Karpas-422 (cell line): ENCODE results near the gene SGSM2. TPM values are rescaled to one million over a fixed set of nuclear protein-coding genes. Genes with fewer than 3 reads are reported as not detected.

Experiments
- DNase-seq: peaks from one replicate; pipeline ENCODE4 v3.0.0-alpha.2; 2015
- H2AFZ ChIP-seq: fragments of 200-600 bp; sonication (generic); 2 replicates; pipeline ENCODE4 v1.6.1; 2014; ENCODE audit warnings: antibody characterized with exemption, low read length, mixed read lengths
- H3K27ac ChIP-seq: fragments of 200-600 bp; sonication (generic); 2 replicates; pipeline ENCODE4 v1.5.1; 2014; ENCODE audit warnings: mild to moderate bottlenecking, low read length, moderate library complexity
- H3K27me3 ChIP-seq: fragments of 200-600 bp; sonication (generic); 2 replicates; pipeline ENCODE4 v1.6.1; 2014; ENCODE audit warnings: low read length, mixed read lengths
- H3K36me3 ChIP-seq: fragments of 200-600 bp; sonication (generic); 2 replicates; pipeline ENCODE4 v1.6.1; 2014; ENCODE audit warnings: low read length, mixed read lengths; ENCODE audit not compliant: insufficient read depth
- H3K4me1 ChIP-seq: fragments of 200-600 bp; sonication (generic); 2 replicates; pipeline ENCODE4 v1.6.1; 2014; ENCODE audit warnings: mild to moderate bottlenecking, low read length, mixed read lengths
- H3K4me2 ChIP-seq: fragments of 200-600 bp; sonication (generic); 2 replicates; pipeline ENCODE4 v1.6.1; 2014; ENCODE audit warnings: low read length, low read depth, mild to moderate bottlenecking; ENCODE audit not compliant: poor library complexity, severe bottlenecking
- H3K4me3 ChIP-seq: fragments of 200-600 bp; sonication (generic); 2 replicates; pipeline ENCODE4 v1.5.1; 2014; ENCODE audit warnings: mild to moderate bottlenecking, antibody characterized with exemption, low read length, mixed read lengths
- H3K79me2 ChIP-seq: fragments of 200-600 bp; sonication (generic); 2 replicates; pipeline ENCODE4 v1.6.1; 2014; ENCODE audit warnings: mild to moderate bottlenecking, low read length, mixed read lengths
- H3K9ac ChIP-seq: fragments of 200-600 bp; sonication (generic); 2 replicates; pipeline ENCODE4 v1.6.0; 2014; ENCODE audit warnings: low read length
- H3K9me2 ChIP-seq: fragments of 200-600 bp; sonication (generic), shearing (Covaris generic); replicated peaks from 2 replicates; pipeline ENCODE4 v1.6.0; 2014; ENCODE audit warnings: mild to moderate bottlenecking, low read length, moderate library complexity; ENCODE audit not compliant: insufficient read depth
- H3K9me3 ChIP-seq: fragments of 300-700, 200-600 bp; sonication (generic); 2 replicates; pipeline ENCODE4 v1.6.1; 2014; ENCODE audit warnings: low read length, mixed read lengths
- H4K20me1 ChIP-seq: fragments of 200-600 bp; sonication (generic); 2 replicates; pipeline ENCODE4 v1.6.1; 2014; ENCODE audit warnings: mild to moderate bottlenecking, antibody characterized with exemption, low read length, low read depth; ENCODE audit not compliant: insufficient read depth
- total RNA-seq: library from RNA; depleted of rRNA; stranded (reverse); fragments of >200 nt; shearing (Covaris generic); gene quantifications from 2 replicates; pipeline ENCODE4 v1.2.3, GENCODE V29; 2014; ENCODE audit warnings: low replicate concordance

Gene SGSM2
- total RNA-seq, 1 experiment from 2014 or later: 64.0 TPM

GRCh38 chr17:2383628-2384167, 46.4 kb downstream of the SGSM2 start:
- Histone ChIP-seq H4K20me1 (no peaks in the 10 kb centered on the region), H3K4me3 (no peak overlapping the region), H3K27ac (no peak overlapping the region), H3K27me3 (no peaks in the 10 kb centered on the region), H3K36me3 (0 out of 2 replicates have a peak, but pooled peaks cover 8% of the 10 kb centered on the region), H3K9ac (0 out of 2 replicates have a peak overlapping the region, but pooled peaks have one; percentile 20), H3K4me1 (peaks cover 4% of the 10 kb centered on the region; the same call in 1 of the 2 replicates), H3K9me2 (no peaks in the 10 kb centered on the region), H3K79me2 (no peaks in the 10 kb centered on the region), H3K9me3 (no peaks in the 10 kb centered on the region), H2AFZ (no peak overlapping the region), H3K4me2 (no peak overlapping the region)
- DNase-seq: no peak

DNA sequence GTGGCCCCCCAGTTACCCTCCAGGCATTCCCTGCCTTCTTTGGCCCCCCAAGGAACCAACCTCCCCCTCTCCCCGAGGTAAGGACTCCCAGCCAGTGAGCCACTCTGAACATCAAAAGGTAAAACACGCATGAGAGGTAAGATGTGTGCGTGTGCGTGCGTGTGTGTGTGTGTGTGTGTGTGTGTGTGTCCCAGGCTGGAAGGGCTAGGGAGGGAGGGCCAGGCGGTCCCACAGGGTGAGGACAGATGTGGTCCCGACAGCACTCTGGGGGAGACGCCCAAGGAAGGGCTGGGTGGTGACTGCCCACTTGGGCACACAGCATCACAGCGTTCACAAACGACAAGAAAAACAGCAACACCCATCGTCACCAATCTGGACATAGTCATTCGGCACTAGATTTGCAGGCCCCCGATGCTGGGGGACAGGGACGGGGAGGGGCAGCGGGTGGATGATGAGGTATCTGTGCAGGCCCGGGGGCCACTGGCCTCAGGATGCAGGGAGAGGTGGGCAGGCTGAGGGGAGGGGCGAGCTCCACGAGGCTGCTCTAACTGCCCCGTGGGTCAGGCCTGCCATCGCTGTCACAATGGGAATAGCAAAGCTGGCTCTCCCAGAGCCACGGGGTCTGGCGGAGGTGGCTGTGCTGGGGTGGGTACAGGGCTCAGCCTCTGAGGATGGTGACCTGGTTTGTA, 47.3 kb downstream of the SGSM2 start:
- no peaks in the 10 kb centered on the region for H3K27me3 ChIP-seq
- peaks cover 4% of the 10 kb centered on the region; the same call in 1 of the 2 replicates for H3K4me1 ChIP-seq
- no peaks in the 10 kb centered on the region for H3K79me2 ChIP-seq
- no peak for DNase-seq
- no peak overlapping the region for H3K9ac ChIP-seq
- no peaks in the 10 kb centered on the region for H4K20me1 ChIP-seq
- no peaks in the 10 kb centered on the region for H3K9me2 ChIP-seq
- no peaks in the 10 kb centered on the region for H3K9me3 ChIP-seq
- H2AFZ ChIP-seq: no peak overlapping the region
- no peak overlapping the region for H3K4me2 ChIP-seq
- no peak overlapping the region for H3K4me3 ChIP-seq
- no peak overlapping the region for H3K27ac ChIP-seq
- H3K36me3 ChIP-seq: 0 out of 2 replicates have a peak, but pooled peaks cover 8% of the 10 kb centered on the region

- Histone ChIP-seq H3K27ac (no peak overlapping the region), H3K9me2 (no peaks in the 10 kb centered on the region), H3K4me1 (peaks cover 4% of the 10 kb centered on the region; the same call in 1 of the 2 replicates), H3K4me3 (no peak overlapping the region), H3K9me3 (no peaks in the 10 kb centered on the region), H3K36me3 (0 out of 2 replicates have a peak, but pooled peaks cover 12% of the 10 kb centered on the region), H3K79me2 (peaks cover 8% of the 10 kb centered on the region), H3K9ac (no peak overlapping the region), H4K20me1 (no peaks in the 10 kb centered on the region), H3K27me3 (no peaks in the 10 kb centered on the region), H3K4me2 (no peak overlapping the region), H2AFZ (no peak overlapping the region)
- DNase-seq: no peak
These were observed 48.2 kb downstream of the SGSM2 start for GRCh38 chr17:2385240-2386210.

- no peak overlapping the region for H3K4me3 ChIP-seq
- peaks cover 16% of the 10 kb centered on the region for H3K79me2 ChIP-seq
- H3K27me3 ChIP-seq: no peaks in the 10 kb centered on the region
- H3K4me2 ChIP-seq: no peak overlapping the region
- H3K27ac ChIP-seq: no peak overlapping the region
- no peak overlapping the region for H3K9ac ChIP-seq
- no peak overlapping the region for H2AFZ ChIP-seq
- no peaks in the 10 kb centered on the region for H3K9me3 ChIP-seq
- no peaks in the 10 kb centered on the region for H3K9me2 ChIP-seq
- no peak for DNase-seq
- H3K36me3 ChIP-seq: 0 out of 2 replicates have a peak, but pooled peaks cover 12% of the 10 kb centered on the region
- no peaks in the 10 kb centered on the region for H4K20me1 ChIP-seq
- H3K4me1 ChIP-seq: peaks cover 8% of the 10 kb centered on the region
These were observed 49.2 kb downstream of the SGSM2 start for GRCh38 chr17:2386400-2387085.

- DNase-seq: no peak
- Histone ChIP-seq H3K27me3 (no peaks in the 10 kb centered on the region), H3K9ac (no peak overlapping the region), H4K20me1 (no peaks in the 10 kb centered on the region), H3K4me1 (peaks cover 16% of the 10 kb centered on the region), H2AFZ (no peak overlapping the region), H3K9me2 (no peaks in the 10 kb centered on the region), H3K4me3 (no peak overlapping the region), H3K9me3 (no peaks in the 10 kb centered on the region), H3K27ac (no peak overlapping the region), H3K4me2 (no peak overlapping the region), H3K36me3 (0 out of 2 replicates have a peak, but pooled peaks cover 8% of the 10 kb centered on the region), H3K79me2 (peaks cover 24% of the 10 kb centered on the region)
These were observed 50.1 kb downstream of the SGSM2 start for GRCh38 chr17:2387086-2388019.

- Histone ChIP-seq H3K9me3 (no peaks in the 10 kb centered on the region), H3K9me2 (no peaks in the 10 kb centered on the region), H3K27me3 (no peaks in the 10 kb centered on the region), H3K36me3 (0 out of 2 replicates have a peak, but pooled peaks cover 8% of the 10 kb centered on the region), H3K4me3 (no peak overlapping the region), H3K9ac (no peak overlapping the region), H3K4me2 (no peak overlapping the region), H3K4me1 (peaks cover 12% of the 10 kb centered on the region), H3K27ac (no peak overlapping the region), H4K20me1 (no peaks in the 10 kb centered on the region), H2AFZ (no peak overlapping the region), H3K79me2 (peaks cover 24% of the 10 kb centered on the region)
- DNase-seq: no peak
These were observed 50.9 kb downstream of the SGSM2 start for GRCh38 chr17:2388020-2388682.

- Histone ChIP-seq H3K27ac (no peak overlapping the region), H3K9ac (no peak overlapping the region), H3K9me3 (no peaks in the 10 kb centered on the region), H3K36me3 (0 out of 2 replicates have a peak, but pooled peaks cover 5% of the 10 kb centered on the region), H3K79me2 (peaks cover 24% of the 10 kb centered on the region), H2AFZ (no peak overlapping the region), H4K20me1 (no peaks in the 10 kb centered on the region), H3K4me2 (no peak overlapping the region), H3K4me3 (no peak overlapping the region), H3K27me3 (no peaks in the 10 kb centered on the region), H3K9me2 (no peaks in the 10 kb centered on the region), H3K4me1 (peaks cover 16% of the 10 kb centered on the region)
- no peak for DNase-seq
These were observed 51.4 kb downstream of the SGSM2 start for GRCh38 chr17:2388683-2389055.
